SK-N-MC (cell line): ENCODE data around the gene MADCAM1.

ENCODE experiments used
- EZH2 ChIP-seq: fragments of 200-600 bp; sonication (generic); IDR thresholded peaks from one replicate; pipeline ENCODE4 v1.6.1; 2017; ENCODE audit warnings: antibody characterized with exemption
- FOXP2 ChIP-seq: optimal IDR thresholded peaks from 2 replicates; pipeline ENCODE3; 2011; ENCODE audit warnings: mild to moderate bottlenecking, moderate library complexity; ENCODE audit not compliant: insufficient read depth; ENCODE audit errors: extremely low read length, control extremely low read depth
- POLR2AphosphoS5 ChIP-seq: IDR thresholded peaks from 2 replicates; pipeline ENCODE4 v1.6.1; 2012; ENCODE audit warnings: mild to moderate bottlenecking, low read depth, low read length, borderline replicate concordance

DNA sequence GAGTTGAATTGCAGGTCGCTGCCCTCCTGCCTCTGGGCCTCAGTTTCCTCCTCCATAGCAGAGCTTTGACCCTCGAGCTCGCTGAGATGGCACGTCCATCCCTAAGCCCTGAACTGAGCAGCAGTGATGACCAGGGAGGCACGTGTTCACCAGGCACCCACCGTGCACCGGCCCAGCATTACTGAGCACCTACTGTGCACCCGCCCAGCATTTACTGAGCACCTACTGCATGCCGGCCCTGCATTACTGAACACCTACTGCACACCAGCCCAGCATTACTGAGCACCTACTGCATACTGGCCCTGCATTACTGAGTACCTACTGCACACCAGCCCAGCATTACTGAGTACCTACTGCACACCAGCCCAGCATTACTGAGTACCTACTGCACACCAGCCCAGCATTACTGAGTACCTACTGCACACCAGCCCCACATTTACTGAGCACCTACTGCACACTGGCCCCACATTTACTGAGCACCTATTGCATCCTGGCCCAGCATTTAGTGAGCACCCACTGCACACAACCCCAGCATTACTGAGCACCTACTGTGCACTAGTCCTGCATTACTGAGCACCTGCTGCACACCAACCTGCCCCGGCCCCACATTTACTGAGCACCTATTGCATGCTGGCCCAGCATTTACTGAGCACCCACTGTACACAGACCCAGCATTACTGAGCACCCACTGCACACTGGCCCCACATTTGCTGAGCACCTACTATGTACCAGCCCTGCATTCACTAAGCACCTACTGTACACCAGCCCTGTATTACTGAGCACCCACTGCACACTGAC lies 17.3 kb downstream of the MADCAM1 start:
- TF ChIP-seq EZH2 (no peak), FOXP2 (no peak), POLR2AphosphoS5 (no peak)
